ENCODE results near the gene ACOXL.

DNA sequence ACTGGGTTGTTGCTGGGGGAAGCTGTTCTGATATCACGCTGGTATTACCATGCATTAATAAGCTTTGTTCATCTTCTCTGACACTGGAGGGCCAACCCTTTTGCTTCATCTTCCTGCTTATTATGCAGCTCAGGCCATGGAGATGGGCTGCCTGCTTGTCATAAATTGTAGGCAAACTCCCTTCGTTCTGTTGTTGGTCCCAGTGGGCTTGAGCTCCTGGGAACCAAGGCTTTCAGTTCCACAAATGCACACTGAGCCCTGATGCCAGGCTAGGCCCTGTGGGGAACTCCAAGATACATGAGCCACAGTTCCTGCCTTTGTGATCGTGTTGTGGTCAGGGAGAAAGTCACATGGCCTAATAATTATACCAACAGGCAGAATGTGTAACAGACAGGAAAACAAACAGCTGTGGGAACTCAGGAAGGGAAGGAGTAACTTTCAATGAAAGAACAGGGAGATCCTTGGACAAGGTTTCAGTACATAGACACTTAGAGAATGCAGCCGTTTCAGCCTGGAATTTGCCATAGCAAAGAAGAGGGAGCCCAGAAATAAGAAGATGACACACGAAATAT, 339.3 kb downstream of the ACOXL start:
- TF ChIP-seq, protein P1, sequence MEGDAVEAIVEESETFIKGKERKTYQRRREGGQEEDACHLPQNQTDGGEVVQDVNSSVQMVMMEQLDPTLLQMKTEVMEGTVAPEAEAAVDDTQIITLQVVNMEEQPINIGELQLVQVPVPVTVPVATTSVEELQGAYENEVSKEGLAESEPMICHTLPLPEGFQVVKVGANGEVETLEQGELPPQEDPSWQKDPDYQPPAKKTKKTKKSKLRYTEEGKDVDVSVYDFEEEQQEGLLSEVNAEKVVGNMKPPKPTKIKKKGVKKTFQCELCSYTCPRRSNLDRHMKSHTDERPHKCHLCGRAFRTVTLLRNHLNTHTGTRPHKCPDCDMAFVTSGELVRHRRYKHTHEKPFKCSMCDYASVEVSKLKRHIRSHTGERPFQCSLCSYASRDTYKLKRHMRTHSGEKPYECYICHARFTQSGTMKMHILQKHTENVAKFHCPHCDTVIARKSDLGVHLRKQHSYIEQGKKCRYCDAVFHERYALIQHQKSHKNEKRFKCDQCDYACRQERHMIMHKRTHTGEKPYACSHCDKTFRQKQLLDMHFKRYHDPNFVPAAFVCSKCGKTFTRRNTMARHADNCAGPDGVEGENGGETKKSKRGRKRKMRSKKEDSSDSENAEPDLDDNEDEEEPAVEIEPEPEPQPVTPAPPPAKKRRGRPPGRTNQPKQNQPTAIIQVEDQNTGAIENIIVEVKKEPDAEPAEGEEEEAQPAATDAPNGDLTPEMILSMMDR (IDR thresholded peaks at IDR 0.05; ENCODE audit: control extremely low read depth in 1 of 3, insufficient read depth in 1 of 3, low read depth in 1 of 3, low read length in 3 of 3) = no peak
- TF ChIP-seq GABPA (IDR thresholded peaks at IDR 0.05; ENCODE audit: borderline replicate concordance, insufficient read depth, low read length) (no peak), RXRA (IDR thresholded peaks at IDR 0.05; ENCODE audit: insufficient read depth, low read depth, low read length) (no peak), EZH2 (IDR thresholded peaks at IDR 0.05; ENCODE audit: low read depth, low read length, severe bottlenecking) (no peak), POLR2AphosphoS5 (IDR thresholded peaks at IDR 0.05; ENCODE audit: low read depth, low read length) (no peak), MAFK (IDR thresholded peaks at IDR 0.05; ENCODE audit: low read depth, low read length) (no peak), YY1 (IDR thresholded peaks at IDR 0.05; ENCODE audit: low read depth, low read length) (no peak), JUN (IDR thresholded peaks at IDR 0.05; ENCODE audit: low read depth, low read length) (no peak)
- TF ChIP-seq, protein P2, sequence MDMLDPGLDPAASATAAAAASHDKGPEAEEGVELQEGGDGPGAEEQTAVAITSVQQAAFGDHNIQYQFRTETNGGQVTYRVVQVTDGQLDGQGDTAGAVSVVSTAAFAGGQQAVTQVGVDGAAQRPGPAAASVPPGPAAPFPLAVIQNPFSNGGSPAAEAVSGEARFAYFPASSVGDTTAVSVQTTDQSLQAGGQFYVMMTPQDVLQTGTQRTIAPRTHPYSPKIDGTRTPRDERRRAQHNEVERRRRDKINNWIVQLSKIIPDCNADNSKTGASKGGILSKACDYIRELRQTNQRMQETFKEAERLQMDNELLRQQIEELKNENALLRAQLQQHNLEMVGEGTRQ (IDR thresholded peaks at IDR 0.05; ENCODE audit: low read length) = no peak
